ENCODE data around the gene COL8A2.

The COL8A2 gene

DNA sequence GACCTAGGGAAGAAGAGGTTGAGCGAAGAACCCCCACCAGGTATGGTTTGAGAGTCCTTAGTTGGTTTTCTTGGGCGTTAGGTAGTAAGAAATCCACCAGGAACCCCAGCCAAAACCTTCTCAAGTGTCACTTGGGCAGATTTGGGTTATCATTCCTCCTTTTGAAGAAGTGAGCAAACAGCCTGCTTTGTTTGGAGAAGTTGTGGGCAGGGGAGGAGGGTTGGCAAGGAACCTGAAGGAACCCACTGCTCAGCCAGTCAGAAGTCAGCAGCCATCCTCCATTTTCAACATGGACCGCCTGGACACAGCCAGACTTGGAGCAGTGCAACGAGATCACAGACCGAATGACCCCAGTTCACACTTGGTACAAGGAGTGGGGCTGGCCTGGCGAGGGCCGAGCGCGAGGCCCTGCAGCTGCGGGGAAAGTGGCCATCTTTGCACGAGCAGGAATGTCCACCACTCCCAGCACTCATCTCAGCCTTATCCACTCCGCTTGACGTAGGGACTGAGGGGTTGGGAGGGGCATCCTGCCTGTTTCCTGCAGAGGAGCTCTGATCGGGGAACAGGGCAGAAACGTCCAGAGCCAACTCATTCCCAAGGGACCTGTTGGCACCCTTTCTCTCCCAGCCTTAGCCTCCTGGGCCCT lies 29.1 kb downstream of the COL8A2 start:
- DNase-seq: peak in 3 of 10 donors; percentile 20 to 52 (median 46)
- intact Hi-C loops (cut with DNase I): loop anchor here (5.0 kb wide), 1 partner anchor 191 kb away; no protein-coding TSS in a partner anchor

DNA sequence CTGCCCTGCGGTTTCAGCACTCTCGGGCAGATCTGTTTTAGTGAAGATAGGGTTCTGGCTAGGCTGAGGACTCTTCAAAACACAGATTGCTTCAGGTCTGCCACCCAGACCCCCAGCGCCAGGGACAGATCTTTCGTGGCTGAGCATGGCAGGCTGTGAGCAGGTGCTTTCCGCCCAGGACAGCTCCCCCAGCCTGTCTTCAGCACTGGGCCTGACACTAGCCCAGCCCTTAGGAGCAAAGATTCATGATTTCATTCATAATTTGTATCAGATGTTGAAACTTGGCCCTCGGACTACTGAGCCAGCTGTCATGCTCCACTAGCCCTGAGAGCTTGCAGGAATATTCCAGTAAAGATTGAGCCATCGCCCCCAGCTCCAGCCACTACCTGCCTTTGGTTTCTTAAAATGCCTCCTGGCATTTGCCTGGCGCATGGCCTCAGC lies 30.4 kb downstream of the COL8A2 start:
- peak in 3 of 10 donors; percentile 8 to 68 (median 59) for DNase-seq
- intact Hi-C loops (cut with DNase I): loop anchor here (5.0 kb wide), 1 partner anchor 193 kb away; no protein-coding TSS in a partner anchor

DNA sequence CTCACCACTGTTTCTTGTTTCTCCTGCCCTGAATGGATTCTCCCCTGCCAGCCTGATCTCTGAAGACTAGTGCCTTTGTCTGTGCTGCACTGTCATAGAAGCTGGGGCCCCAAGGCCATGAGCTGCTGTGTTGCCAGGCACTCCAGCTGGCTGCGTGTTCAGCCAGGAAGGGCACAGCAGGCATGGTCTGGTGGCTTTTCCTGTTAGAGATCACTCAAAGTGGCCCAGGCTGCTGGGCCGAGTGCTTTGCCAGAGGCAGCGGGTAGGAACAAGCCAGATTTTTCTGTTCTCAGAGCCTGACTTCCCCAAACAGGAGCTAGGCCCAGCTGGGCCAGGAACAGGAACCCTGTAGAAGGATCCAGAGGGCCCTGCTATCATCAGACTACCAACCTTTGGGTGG lies 31.1 kb downstream of the COL8A2 start:
- peak; percentile 71 to 98 (median 83) for DNase-seq
- intact Hi-C loops (cut with DNase I): no loop called here

DNA sequence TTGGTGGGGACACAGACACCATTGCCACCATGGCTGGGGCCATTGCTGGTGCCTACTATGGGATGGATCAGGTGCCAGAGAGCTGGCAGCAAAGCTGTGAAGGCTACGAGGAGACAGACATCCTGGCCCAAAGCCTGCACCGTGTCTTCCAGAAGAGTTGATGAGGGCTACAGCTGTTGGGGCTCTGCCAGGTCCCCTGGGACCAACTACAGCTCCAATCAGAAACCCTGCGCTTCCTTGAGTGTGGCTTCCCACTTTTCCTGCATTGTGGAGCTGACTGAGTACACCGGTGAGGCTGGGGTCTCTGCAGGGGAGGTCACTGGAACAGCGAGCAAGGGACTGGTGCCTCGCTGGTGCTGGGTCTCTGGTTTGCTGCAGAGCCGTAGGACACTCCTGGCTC lies 31.8 kb downstream of the COL8A2 start:
- intact Hi-C loops (cut with DNase I): no loop called here
- DNase-seq: peak in 3 of 10 donors; percentile 10 to 77 (median 40)

DNA sequence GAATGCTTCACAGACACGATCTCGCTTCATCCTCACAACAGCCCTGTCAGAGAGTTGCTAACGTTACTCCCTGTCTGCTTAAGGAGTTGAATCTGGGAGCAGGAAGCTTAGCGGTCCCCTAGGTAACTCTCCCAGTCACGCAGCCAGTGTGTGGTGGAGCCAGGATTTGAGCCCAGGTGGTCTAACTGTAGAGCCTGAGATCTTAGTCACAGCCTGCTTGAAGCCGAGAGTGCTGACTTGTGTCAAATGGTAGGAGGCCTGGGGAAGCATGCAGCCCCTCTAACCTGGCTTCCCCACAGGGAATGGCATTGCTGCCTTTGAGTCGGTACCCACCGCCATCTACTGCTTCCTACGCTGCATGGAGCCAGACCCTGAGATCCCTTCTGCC lies 32.2 kb downstream of the COL8A2 start:
- DNase-seq: peak in 1 of 10 donors; percentile 36
- intact Hi-C loops (cut with DNase I): no loop called here

DNA sequence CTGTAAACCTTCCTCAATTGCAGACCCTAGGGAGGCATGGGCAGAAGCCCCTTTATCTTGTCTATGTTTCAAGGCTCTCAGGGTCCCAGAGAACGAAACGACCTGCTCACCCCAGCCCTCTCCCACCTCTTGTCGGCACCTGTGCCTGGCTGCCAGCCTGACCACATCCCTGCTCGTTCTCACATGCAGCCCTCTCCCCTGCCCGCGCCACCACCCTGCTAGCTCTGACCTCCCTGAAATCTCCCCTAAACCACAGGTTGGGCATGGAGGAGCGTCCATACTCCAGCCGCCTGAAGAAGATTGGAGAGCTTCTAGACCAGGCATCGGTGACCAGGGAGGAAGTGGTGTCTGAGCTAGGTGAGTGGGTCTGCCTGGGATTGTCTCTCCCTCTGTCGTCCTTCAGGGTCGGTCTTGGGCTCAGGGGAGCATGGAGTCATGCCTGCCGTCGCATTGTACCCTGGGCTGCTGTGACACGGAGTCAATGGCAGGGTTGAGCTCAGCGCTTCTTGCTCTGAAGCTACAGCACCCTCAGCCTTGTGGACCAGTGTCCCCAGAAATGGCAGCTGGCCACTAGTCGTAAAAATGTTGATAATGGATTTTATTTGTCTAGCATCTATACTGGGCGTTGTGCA lies 32.7 kb downstream of the COL8A2 start:
- intact Hi-C loops (cut with DNase I): no loop called here
- peak in 3 of 10 donors; percentile 12 to 63 (median 33) for DNase-seq

DNA sequence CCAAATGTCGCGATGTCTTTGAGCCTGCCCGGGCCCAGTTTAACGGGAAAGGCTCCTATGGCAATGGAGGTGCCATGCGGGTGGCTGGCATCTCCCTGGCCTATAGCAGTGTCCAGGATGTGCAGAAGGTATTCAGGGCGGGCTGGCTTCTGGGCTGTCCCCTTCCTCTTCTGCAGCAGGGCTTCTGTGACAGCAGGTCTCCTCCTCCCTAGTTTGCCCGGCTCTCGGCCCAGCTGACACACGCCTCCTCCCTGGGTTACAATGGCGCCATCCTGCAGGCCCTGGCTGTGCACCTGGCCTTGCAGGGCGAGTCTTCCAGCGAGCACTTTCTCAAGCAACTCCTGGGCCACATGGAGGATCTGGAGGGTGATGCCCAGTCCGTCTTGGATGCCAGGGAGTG lies 33.3 kb downstream of the COL8A2 start:
- intact Hi-C loops (cut with DNase I): no loop called here
- DNase-seq: peak in 3 of 10 donors; percentile 7 to 56 (median 51)

DNA sequence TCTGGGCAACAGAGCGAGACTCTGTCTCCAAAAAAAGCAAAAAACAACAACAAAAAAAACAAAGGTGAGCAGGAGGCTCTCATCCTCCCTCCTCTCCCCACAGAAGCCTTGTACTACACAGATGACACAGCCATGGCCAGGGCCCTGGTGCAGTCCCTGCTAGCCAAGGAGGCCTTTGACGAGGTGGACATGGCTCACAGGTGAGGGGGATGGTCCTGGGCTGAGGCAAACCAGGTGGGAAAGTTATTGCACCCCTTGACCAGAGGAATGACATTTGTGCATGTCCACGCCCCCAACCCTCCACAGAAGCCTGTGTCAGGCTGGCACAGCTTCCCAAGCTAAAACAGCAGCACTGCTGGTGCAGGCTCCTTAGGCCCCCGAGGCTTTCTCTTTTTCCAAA lies 33.9 kb downstream of the COL8A2 start:
- intact Hi-C loops (cut with DNase I): no loop called here
- peak in 3 of 10 donors; percentile 12 to 45 (median 41) for DNase-seq

DNA sequence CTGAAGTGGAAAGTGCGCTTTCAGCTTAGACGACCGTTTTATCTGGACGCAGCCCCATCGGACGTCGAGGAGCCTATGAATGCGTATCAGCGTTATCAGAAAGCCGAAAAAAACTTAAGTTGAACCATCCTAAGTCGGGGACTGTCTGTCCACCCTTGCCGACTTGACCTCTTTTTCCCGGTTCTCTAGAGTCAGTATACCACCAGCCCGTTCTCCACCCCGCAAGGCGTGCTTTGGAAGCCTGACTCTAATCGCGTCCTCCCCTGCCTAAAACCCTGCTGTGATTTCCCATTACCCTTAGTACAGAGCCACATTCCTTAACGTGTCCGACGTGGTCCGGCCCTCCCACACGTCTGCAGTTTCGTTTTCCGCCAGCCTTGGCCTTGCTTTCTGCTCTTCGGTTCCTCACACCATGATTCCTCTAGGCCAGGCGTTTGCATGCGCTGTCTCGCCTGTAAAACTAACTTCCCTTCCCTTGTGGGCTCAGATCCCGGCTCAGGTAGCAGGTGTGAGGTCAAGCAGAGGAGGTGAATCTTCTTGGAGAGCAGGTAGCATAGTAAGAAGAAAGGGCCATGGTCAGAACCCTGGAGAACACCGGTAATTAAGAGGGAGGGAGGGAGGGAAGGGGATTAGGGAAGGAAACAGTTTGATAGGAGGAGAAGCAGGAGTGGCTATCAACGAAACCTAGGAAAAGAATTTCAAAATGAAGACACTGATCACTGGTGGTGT lies 35.5 kb downstream of the COL8A2 start:
- DNase-seq: peak in 3 of 10 donors; percentile 19 to 69 (median 67)
- intact Hi-C loops (cut with DNase I): loop anchor here (5.0 kb wide), 2 partner anchors 157 to 207 kb away; partner anchors contain the start of genes AGO1 and AGO3

DNA sequence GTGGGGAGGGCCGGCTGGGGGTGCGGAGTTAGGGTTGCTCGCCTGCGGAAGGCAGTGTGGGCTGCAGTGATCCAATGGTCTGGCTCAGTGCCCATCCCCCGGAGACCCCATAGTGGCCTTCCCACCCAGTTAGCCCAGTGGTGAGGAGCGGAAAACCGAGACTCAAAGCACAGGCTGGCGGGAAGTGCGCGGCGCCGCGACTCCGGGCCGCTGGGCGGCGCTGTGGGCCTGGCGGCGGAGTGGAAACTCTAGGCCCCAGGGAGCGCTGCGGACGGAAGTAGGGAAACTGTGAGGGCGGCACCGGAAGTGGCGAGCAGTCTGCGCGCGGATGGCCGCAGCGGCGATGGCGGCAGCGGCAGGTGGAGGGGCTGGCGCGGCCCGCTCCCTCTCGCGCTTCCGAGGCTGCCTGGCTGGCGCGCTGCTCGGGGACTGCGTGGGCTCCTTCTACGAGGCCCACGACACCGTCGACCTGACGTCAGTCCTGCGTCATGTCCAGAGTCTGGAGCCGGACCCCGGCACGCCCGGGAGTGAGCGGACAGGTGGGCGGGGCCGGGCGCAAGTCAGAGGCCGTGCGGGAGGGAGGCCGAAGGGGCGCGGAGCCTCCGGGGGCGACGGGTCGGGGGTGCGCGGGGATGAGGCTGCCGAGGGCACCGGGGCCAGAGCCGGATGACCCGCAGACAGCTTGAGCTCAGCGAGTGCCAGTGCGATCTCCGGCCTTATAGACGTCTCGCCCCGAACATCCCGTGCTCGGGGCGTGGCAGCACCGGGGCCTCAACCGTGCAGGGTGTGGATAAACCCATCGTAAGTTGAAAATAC lies 36.2 kb downstream of the COL8A2 start, which contains the start of gene ADPRS:
Gene ADPRS, plus strand, starts transcription at position 316 of the 816 bp plus-strand sequence. Its CDS starts 13 bp downstream, at position 329.
- intact Hi-C loops (cut with DNase I): loop anchor here (5.0 kb wide), 2 partner anchors 156 to 206 kb away; partner anchors contain the start of genes AGO1 and AGO3
- peak; percentile 85 to 99 (median 89) for DNase-seq

DNA sequence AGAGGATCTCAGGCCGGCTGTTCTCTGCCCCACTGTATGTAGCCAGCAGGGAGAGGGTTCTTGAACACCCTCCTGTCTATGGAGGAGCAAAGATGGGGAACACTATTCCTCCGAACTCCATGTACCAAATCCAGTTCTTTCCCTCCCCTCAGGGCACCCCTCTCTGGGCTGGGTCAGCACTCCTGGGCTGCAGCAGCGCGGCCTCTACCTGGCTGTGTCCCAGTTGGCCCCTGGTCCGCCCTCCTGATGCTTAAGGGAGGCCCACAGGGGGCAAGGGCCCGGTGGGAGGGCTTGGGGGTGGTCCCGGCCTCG lies 36.8 kb downstream of the COL8A2 start:
- no peak for DNase-seq
- intact Hi-C loops (cut with DNase I): loop anchor here (5.0 kb wide), 2 partner anchors 156 to 206 kb away; partner anchors contain the start of genes AGO1 and AGO3

DNA sequence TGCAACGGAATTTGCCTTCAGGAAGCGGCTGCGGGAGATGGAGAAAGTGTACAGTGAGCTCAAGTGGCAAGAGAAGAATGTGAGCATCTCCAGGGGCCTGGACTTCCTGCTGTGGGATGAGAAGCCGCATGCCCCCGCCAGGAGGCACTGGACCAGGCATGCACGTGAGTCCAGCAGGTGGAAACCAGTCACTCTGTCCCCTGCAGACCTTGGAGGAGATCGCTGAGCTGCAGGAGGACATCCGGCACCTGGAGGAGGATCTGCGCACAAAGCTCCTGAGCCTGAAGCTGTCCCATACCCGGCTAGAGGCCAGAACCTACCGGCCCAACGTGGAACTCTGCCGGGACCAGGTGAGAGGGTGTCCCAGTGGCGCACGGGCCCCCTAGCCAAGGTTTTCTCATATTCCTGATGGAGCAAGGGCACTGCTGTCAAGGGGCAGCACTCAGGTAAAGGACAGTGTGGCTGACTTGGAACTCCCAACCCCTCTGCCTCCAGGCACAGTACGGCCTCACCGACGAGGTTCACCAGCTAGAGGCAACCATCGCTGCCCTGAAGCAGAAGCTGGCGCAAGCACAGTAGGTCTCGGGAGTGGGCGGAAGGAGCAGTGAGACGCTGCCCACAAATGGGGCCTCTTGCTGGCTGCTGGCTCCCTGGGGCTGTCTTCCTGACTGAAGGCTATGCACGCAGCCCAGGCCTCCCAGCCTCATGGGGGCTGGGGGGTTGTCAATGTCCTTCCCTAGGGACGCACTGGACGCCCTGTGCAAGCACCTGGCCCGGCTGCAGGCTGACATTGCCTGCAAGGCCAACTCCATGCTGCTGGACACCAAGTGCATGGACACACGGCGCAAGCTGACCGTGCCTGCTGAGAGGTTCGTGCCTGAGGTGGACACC lies 37.5 kb downstream of the COL8A2 start:
- intact Hi-C loops (cut with DNase I): loop anchor here (5.0 kb wide), 2 partner anchors 155 to 205 kb away; partner anchors contain the start of genes AGO1 and AGO3
- DNase-seq: peak in 2 of 10 donors; percentile 80 to 83

DNA sequence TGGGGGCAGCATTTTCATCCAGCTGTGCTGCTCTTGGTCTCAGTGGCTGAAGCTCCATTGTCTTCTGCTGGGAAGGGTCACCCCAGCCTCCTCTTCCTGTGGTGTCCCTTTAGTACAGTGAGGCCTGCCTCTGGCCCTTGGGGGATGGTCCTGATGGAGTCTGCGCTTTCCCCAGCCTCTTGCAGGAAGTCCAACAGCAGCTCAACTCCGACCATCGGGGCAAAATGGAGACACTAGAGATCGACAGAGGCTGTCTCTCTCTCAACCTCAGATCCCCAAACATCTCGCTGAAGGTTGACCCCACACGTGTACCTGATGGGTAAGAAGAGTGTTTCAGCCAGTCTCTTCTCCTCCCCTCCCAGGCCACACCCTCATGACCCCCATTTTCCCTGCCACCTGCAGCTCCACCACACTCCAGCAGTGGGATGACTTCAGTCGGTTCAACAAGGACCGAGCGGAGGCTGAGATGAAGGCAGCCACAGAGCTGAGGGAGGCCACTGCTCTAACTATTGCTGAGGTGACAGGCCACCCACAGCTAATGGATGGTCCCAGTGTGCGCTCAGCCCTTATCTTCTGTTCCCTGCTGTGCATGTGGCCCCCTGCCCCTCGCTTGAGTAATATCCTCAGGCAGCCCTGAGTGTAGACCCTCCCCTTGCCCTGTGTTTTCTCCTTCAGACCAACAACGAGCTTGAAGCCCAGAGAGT lies 38.3 kb downstream of the COL8A2 start:
- peak in 2 of 10 donors; percentile 52 to 61 for DNase-seq
- intact Hi-C loops (cut with DNase I): loop anchor here (5.0 kb wide), 2 partner anchors 154 to 204 kb away; partner anchors contain the start of genes AGO1 and AGO3

DNA sequence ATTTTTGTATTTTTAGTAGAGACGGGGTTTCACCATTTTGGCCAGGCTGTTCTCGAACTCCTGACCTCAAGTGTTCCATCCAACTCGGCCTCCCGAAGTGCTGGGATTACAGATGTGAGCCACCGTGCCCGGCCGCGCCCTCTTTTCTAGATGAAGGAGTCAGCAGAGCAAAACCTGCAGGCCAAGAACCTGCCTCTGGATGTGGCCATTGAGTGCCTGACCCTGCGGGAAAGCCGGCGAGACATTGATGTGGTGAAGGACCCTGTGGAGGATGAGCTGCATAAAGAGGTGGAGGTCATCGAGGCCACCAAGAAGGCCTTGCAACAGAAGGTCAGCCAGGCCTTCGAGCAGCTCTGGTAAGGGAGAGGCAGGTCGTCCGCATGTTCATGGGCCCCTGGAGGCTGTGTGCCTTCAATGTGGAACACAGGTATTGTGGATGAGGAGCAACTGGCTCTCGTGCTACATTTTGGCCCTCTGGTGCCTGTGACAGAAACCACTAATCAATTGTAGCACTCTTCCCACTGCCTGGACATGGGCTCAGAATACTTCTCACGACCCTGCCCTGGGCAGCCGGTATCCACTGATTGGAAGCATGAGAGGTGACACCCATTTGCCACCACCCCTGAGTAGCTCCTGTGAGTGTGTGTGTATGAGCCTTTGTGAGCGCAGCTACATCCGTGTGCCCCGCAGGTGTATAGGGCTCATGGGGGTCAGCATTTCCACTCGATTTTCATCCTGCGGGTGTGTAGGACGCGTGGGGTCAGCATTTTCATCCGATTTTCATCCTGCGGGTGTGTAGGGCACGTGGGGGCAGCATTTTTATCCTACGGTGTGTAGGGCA lies 39.1 kb downstream of the COL8A2 start:
- intact Hi-C loops (cut with DNase I): loop anchor here (5.0 kb wide), 2 partner anchors 154 to 204 kb away; partner anchors contain the start of genes AGO1 and AGO3

DNA sequence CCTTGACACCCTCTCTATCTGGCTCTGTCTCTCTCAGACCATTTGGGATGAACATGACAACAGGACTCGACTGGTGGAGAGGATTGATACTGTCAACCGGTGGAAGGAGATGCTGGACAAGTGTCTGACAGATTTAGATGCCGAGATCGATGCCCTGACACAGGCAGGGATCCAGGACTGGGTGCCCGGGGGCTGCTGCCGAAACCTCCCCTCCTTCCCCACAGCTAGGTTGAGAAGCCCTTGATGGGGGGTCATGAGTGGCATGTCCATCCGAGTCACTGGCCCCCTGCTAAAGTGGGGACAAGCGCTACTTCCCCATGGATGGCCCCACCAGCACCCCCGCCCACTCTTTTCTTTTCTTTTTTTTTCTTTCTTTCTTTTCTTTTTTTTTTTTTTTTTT lies 39.9 kb downstream of the COL8A2 start:
- DNase-seq: peak in 1 of 10 donors; percentile 75
- intact Hi-C loops (cut with DNase I): loop anchor here (5.0 kb wide), 2 partner anchors 153 to 203 kb away; partner anchors contain the start of genes AGO1 and AGO3

More for the DNA sequence above, 39.1 kb downstream of the COL8A2 start:
- DNase-seq: peak in 2 of 10 donors; percentile 60 to 82

DNA sequence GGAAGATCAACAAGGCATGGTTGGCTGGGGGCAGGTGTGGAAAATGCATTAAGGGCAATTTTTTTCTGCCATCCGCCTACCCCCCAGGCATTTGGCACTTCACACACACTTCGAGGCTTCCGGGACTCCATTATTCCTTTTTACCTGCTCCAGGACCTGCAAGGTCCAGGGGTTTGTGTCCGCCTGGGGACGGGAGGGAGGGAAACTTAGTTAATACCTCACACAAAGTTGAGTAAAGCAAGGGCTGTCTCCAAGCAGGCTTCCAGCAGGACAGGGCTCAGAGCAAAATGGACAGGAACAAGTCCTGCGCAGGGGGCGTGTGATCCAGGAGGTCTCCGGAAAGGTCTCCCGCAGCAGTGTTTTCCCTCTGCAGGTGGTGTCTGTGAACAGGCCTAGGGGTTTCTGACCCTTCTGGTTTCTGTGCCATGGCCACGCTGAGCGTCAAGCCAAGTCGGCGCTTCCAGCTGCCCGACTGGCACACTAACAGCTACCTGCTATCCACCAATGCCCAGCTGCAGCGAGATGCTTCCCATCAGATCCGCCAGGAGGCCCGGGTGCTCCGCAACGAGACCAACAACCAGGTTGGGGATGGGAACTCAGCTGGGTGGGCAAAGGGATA lies 40.4 kb downstream of the COL8A2 start:
- DNase-seq: peak in 2 of 10 donors; percentile 72 to 85
- intact Hi-C loops (cut with DNase I): loop anchor here (5.0 kb wide), 2 partner anchors 152 to 202 kb away; partner anchors contain the start of genes AGO1 and AGO3
